Stromal cell of bone marrow (primary cell): ENCODE results near the gene STX12.

Source experiments
- DNase-seq: peaks from one replicate; pipeline ENCODE4 v3.0.0-alpha.2; 2012; ENCODE audit warnings: low read depth

The STX12 gene

DNA sequence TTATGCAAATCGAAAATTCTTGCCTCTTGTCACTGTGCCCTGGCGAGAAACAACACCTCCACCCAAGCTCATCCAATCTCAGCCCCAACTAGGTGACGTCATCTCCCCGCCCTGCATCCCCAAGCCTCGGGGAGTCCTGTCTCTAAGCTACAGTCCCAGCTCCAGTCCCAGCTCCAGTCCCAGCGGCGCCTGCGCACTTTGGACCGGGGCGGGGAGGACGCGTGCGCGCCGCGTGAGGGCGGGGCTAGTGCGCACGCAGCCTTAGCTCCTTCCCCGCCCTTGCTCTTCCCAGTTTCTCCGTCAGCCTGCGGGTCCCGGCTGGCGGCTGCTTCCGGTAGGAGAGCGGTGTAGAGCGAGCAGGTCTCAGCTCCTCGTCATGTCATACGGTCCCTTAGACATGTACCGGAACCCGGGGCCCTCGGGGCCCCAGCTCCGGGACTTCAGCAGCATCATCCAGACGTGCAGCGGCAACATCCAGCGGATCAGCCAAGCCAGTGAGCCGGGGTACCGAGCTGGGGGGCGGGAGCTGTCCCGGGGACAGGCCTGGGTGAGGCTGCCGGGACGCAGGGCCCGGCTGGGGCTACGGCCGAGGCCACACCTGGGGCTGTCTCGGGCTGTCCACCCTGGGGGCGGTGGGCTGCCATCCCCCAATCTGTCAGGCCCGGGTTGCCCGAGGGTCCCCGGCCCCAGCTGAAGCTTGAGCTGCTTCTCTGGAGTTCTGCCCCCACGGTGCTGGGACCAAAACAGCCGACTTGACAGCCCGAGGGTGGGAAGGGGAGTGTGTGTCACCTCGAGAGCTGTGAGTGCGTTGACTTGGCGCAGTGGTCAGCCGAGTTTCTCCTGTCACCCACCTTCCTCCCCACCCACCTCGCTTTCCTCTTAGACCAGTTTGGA, at the start of gene STX12:
Gene STX12 (plus strand): TSS at position 288 of the 894 bp plus-strand sequence. CDS start 89 bp downstream, at position 377.
- peak; percentile 100 for DNase-seq

DNA sequence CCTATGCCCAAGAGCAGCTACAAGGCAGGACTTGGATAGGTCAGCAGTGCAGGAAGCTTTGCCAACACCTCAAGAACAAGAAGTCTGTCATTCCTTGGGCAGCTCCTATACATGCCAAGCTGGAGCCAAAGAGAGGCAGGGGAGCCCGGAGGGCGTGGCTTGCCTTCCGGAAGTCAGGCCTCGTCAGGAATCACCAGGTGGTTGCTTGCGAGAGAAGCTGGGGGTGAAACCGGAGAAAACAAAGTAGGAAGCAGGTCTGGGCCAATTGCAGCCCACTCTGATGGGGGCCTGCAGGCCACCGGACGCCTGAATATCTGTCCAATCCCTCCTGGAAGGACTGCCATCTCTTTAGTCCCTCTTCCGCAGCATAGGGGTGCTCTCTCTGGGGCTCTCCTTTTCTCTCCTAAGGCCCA, 48.1 kb upstream of the STX12 start:
- DNase-seq, result no peak

DNA sequence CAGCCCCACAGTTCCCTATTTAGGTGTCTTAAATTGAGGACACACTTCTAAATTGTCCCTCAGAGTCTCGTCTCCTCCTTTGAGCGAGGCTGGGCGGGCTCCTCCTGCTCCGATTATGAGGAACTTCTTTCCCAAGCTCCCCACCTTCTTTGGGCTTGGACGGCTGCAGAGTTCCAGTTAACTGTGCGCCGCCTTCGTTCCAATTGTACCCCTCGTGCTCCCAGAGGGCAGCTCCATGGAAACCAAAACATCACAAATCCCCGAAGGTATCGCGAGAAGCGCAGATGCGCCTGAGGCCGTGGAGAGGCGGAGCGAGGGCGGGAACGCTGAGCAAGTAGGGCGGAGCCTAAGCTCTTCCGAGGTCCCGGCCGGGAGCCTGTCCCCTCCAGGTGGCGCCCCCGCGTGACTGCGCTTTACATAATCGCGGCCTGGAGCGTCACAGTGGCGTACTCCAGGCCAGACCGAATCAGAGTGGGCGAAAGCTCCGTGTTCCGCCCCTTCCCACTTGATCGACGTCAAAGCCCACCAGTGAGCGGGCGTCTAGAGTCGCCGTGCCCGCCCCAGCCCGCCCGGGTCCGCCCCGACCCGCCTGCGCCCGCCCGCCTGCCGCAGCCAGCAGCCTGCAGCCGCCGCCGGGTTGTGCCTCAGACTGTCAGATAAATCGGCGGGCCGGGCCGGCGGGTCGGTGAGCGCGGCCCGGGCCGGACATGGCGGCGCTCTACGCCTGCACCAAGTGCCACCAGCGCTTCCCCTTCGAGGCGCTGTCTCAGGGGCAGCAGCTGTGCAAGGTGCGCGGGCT, 47.4 kb upstream of the STX12 start, which contains the start of gene FAM76A:
Gene FAM76A (plus strand): TSS at position 588 of the 799 bp plus-strand sequence. CDS start 120 bp downstream, at position 708.
- peak; percentile 98 for DNase-seq

- DNase-seq, result no peak
Measured at GRCh38 chr1:27726173-27727044, 46.6 kb upstream of the STX12 start.

GRCh38 chr1:27727126-27727525, 45.9 kb upstream of the STX12 start:
- DNase-seq, result no peak

GRCh38 chr1:27736252-27736651, 36.8 kb upstream of the STX12 start:
- no peak for DNase-seq

DNA sequence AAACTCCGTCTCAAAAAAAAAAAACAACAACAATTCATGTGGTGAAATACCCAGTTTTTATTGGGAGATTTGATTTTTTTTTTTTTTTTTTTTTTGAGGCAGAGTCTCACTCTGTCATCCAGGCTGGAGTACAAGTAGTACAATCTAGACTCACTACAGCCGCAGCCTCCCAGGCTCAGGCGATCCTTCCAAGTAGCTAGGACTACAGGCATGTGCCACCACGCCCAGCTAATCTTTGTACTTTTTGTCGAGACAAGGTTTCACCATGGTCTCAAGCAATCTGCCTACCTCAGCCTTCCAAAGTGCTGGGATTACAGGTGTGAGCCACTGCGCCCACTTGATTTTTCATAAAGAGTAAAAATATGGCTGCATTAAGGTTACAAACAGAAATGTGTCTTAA, 31.9 kb upstream of the STX12 start:
- DNase-seq, result no peak

GRCh38 chr1:27744556-27744955, 28.5 kb upstream of the STX12 start:
- DNase-seq, result no peak

GRCh38 chr1:27745466-27745865, 27.6 kb upstream of the STX12 start:
- DNase-seq, result no peak

DNA sequence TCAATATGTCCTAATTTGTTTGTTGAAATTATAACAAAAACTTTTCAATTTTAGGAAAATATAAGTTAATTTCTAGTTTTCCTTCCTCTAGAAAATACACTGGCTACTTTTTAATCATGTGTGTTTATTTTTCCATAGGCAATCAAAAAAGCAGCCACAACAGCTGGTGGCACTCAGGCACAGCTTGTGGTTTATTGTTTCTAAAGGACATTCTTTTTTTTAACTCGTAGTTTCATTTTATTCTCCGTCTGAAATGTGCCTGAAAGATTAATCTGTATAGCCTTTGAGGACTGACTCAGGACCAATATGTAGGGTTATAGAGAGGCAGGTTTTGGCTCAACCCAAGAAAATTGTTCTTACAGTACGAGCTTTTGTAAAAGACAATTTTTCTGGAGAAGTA, 20.7 kb upstream of the STX12 start:
- DNase-seq, result no peak

- no peak for DNase-seq
Measured at GRCh38 chr1:27755286-27755685, 17.7 kb upstream of the STX12 start.

DNA sequence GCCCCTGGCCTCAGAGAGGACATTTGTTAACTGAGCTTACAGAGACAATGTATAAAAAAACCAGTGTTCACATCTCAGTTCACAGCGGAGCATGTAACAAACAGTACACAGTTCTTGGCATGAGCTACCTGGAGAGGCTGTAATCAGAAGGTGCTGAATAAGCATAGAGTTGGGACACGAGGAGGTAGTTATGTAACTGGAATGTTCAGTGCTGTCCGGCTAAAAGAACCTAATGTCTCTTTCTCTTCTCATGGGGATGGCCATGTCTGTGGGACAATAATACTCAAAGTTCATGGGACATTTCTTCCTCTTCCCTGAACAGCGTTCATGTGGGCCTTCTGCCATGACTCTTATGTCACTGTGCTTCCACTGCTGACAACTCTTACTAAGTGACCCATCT, 17.2 kb upstream of the STX12 start:
- no peak for DNase-seq

- DNase-seq, result no peak
Measured at GRCh38 chr1:27759236-27759635, 13.8 kb upstream of the STX12 start.

DNA sequence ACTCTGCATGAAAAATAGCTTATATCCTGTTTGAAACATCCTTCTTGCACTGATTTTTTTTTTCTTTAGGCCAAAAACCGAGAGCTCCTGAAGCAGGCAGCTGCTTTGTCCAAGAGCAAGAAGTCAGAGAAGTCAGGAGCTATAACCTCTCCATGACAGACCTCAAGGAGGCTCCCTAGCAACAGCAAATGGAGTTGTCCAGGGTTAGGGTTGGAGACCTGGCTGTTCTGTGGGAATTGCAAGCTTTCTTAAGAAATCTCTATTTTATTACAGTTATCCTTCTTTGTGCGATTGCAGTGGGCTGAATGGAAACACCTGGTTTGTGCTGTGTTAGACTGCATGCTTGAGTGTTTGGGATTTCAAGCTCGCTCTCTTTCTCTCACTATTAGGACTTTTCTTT, 12.6 kb upstream of the STX12 start:
- no peak for DNase-seq

GRCh38 chr1:27762033-27762432, 11.0 kb upstream of the STX12 start:
- DNase-seq, result no peak

DNA sequence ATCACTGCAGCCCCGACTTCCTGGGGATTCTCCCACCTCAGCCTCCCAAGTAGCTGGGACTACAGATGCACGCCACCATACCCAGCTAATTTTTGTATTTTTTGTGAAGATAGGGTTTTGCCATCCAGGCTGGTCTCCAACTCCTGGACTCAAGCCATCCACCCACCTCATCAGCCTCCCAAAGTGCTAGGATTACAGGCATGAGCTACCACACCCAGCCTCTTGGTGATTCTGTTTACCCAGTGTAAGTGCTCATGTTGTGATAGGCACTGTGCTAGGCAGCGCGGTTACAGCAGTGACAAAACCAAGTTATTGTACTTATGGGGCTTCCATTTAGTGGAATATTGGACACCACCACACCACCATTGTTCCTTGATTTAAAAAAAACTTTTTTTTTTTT, 9.7 kb upstream of the STX12 start:
- no peak for DNase-seq

GRCh38 chr1:27770293-27770830, 2.7 kb upstream of the STX12 start:
- no peak for DNase-seq

DNA sequence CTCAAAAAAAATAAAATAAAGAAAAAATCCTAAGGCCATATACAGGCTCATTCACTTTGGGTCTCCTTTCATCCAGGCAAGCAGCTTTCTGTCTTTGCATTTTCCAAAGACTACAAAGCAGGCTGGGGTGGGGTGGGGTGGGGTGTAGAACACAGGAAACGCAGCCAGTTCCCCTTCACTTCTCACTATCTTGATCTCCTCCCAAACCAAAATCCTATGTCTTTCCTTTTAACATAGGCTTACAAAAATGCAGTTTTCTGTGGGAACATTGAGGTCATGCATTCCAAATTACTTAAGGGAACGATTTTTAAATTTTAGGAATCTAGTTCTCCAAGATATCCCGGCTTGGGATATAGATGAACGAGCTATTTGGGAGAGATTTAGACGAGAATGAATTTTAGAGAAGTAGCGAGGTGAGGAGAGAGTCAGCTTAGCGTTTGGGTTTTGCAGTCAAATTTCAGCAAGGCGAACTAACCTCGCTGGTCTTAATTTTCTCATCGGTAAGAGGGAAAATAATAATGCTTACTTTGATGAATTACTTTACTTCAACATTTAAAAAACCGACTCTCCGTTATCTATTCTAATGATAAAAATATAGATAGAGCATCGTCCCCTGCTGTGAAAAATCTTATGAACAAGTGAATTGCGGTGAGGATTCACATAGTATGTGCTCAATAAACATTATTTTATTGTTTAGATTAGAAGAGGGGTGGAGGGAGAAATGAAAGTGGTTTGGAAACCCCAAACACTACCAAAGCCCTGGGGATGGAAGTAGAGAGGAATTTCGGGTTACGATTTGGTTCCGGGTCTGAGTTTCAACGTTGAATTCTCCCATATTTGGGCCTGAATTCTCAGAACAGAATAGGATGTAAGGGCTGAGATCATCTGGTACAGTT, 735 bp upstream of the STX12 start:
- DNase-seq, result no peak

GRCh38 chr1:27773826-27774445, 917 bp downstream of the STX12 start:
- no peak for DNase-seq

- no peak for DNase-seq
Measured at GRCh38 chr1:27774654-27775053, 1.6 kb downstream of the STX12 start.
